Thyroid gland (tissue), 4 donors: Measurements from ENCODE around the gene NYAP1. TPM values are rescaled to one million over a fixed set of nuclear protein-coding genes. Genes with fewer than 3 reads are reported as not detected.
"Not testable (repeated sequence)": the region's sequence is repeated elsewhere in the genome, so short reads cannot be mapped to it uniquely, and the experiment has no call there.

Experiments used
- DNase-seq, 2 donors: peaks; one replicate each; pipeline ENCODE4 v3.0.0-alpha.2; 2019
- H3K27ac ChIP-seq, 3 donors: fragments of 200-600 bp; sonication (generic); 1 replicate in 2 of 3; 2 replicates in 1 of 3; pipeline ENCODE4 v1.5.1; 2016 to 2019; ENCODE audit warnings: mild to moderate bottlenecking in 1 of 3, moderate library complexity in 1 of 3
- H3K27me3 ChIP-seq: fragments of 200-600 bp; sonication (generic); one replicate; pipeline ENCODE4 v1.5.1; 2019
- H3K36me3 ChIP-seq, 2 donors: fragments of 200-600 bp; sonication (generic); one replicate each; pipeline ENCODE4 v1.5.1; 2016 to 2019
- H3K4me1 ChIP-seq, 2 donors: fragments of 200-600 bp; sonication (generic); one replicate each; pipeline ENCODE4 v1.5.1; 2017 to 2019
- H3K4me3 ChIP-seq, 3 donors: fragments of 200-600 bp; sonication (generic); replicated peaks in 1 of 3; 1 replicate in 2 of 3; 2 replicates in 1 of 3; pipeline ENCODE4 v1.5.1; 2016; ENCODE audit warnings: mild to moderate bottlenecking in 1 of 3
- H3K9me3 ChIP-seq: fragments of 200-600 bp; sonication (generic); one replicate; pipeline ENCODE4 v1.5.1; 2017
- POLR2A ChIP-seq, 2 donors: fragments of 450-650 bp; IDR thresholded peaks; one replicate each; pipeline ENCODE4 v1.6.1; 2017; ENCODE audit warnings: antibody characterized with exemption in 2 of 2, mild to moderate bottlenecking in 2 of 2, moderate library complexity in 1 of 2
- whole genome bisulfite sequencing, 2 donors: methylation state at CpG; one replicate each; pipeline ENCODE4 v1.1.5; 2017; 5-methylcytosine and 5-hydroxymethylcytosine counted together
- intact Hi-C: fragments of 100-400 bp; cut with DNase I; formaldehyde crosslinking; loops from one replicate; pipeline ENCODE4 v1.15.1; 2023
- total RNA-seq, 4 donors: library from RNA; depleted of rRNA; stranded (reverse); fragments of >200 nt; gene quantifications; one replicate each; pipeline ENCODE4 v1.2.3, GENCODE V29; 2016
- TF ChIP-seq, protein P1 (sequence below), 6 experiments: fragments of 200-600 bp in 3 of 6; fragments of 450-650 bp in 3 of 6; sonication (generic) in 3 of 6; IDR thresholded peaks; one replicate each; pipeline ENCODE4 v1.5.1; 2016 to 2019; ENCODE audit warnings: antibody characterized with exemption in 6 of 6, mild to moderate bottlenecking in 2 of 6, inconsistent platforms in 1 of 6, moderate library complexity in 1 of 6

Gene NYAP1
- total RNA-seq, 4 donors from 2014 or later = 0.40 to 1.3 (median 1.0) TPM; not detected in 1

- H3K36me3 ChIP-seq, H3K27me3 ChIP-seq, intact Hi-C loops, H3K27ac ChIP-seq, H3K4me1 ChIP-seq, DNase-seq, H3K4me3 ChIP-seq, H3K9me3 ChIP-seq: not testable (repeated sequence)
- 85 to 88% methylated on average over 12 of the region's 12 CpGs for WGBS, 2 donors
Observed at GRCh38 chr7:100528108-100528866, 44.6 kb downstream of the NYAP1 start.

DNA sequence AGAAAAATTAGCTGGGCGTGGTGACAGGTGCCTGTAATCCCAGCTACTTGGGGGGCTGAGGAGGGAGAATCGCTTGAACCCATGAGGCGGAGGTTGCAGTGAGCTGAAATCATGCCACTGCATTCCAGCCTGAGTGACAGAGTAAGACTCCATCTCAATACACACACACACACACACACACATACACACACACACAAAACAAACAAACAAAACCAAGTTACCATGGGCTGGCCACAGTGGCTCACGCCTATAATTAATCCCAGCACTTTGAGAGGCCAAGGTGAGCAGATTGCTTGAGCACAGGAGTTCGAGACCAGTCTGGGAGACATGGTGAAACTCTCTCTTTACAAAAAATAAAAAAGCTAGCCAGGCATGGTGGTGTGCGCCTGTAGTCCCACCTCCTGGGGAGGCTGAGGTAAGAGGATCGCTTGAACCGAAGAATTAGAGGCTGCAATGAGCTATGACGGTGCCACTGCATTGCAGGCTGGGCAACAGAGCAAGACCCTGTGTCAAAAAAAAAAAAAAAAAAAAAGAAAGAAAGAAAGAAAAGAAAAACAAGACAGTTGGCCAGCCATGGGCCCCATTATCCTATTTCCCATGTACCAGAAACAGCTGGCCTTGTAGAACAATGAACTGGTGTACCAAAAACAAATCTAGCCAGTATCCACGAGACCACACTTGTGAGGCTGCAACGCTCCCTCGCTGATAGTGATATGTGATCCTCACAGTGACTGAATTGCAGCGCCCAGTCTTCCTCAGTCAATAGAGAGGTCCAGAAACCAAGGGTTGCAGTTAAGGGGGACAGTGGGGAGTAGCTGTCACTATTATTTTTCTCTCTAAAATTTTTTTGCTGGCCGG lies 48.7 kb downstream of the NYAP1 start:
- Histone ChIP-seq H3K4me3 (no peak overlapping the region), H3K27me3 (no peaks in the 10 kb centered on the region), H3K4me1 (no peaks in the 10 kb centered on the region), H3K9me3 (no peaks in the 10 kb centered on the region), H3K36me3 (no peaks in the 10 kb centered on the region), H3K27ac (no peak overlapping the region)
- intact Hi-C loops = no loop called here
- DNase-seq = no peak
- 85 to 92% methylated on average over 14 of the region's 14 CpGs for WGBS, 2 donors
- TF ChIP-seq, protein P1, sequence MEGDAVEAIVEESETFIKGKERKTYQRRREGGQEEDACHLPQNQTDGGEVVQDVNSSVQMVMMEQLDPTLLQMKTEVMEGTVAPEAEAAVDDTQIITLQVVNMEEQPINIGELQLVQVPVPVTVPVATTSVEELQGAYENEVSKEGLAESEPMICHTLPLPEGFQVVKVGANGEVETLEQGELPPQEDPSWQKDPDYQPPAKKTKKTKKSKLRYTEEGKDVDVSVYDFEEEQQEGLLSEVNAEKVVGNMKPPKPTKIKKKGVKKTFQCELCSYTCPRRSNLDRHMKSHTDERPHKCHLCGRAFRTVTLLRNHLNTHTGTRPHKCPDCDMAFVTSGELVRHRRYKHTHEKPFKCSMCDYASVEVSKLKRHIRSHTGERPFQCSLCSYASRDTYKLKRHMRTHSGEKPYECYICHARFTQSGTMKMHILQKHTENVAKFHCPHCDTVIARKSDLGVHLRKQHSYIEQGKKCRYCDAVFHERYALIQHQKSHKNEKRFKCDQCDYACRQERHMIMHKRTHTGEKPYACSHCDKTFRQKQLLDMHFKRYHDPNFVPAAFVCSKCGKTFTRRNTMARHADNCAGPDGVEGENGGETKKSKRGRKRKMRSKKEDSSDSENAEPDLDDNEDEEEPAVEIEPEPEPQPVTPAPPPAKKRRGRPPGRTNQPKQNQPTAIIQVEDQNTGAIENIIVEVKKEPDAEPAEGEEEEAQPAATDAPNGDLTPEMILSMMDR (IDR thresholded peaks at IDR 0.05) = no peak
- TF ChIP-seq POLR2A (IDR thresholded peaks at IDR 0.05) = no peak

GRCh38 chr7:100535982-100536381 lies 52.3 kb downstream of the NYAP1 start:
- H3K27me3 ChIP-seq, H3K9me3 ChIP-seq, H3K27ac ChIP-seq, intact Hi-C loops, DNase-seq, H3K36me3 ChIP-seq, H3K4me3 ChIP-seq: not testable (repeated sequence)
- peaks cover 8 to 15% of the 10 kb centered on the region in 2 donors for H3K4me1 ChIP-seq
- WGBS, 2 donors = 86 to 89% methylated on average over 9 of the region's 9 CpGs

DNA sequence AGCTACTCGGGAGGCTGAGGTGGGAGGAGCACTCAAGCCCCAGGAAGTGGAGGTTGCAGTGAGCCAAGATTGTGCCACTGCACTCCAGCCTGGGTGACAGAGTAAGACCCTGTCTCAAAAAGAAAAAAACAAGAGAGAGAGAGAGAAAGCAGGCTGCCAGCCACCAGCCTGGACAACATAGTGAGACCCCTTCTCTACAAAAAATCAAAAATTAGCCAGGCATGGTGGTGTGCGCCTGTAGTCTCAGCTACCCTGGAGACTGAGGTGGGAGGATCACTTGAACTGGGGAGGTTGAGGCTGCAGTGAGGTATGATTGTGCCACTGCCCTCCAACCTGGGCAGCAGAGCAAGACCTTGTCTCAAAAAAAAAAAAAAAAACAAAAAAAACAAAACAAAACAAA lies 53.0 kb downstream of the NYAP1 start:
- H3K27me3 ChIP-seq, H3K36me3 ChIP-seq, intact Hi-C loops, H3K27ac ChIP-seq, H3K4me3 ChIP-seq, H3K9me3 ChIP-seq, DNase-seq: not testable (repeated sequence)
- WGBS, 2 donors = 91 to 94% methylated on average over 2 of the region's 2 CpGs
- H3K4me1 ChIP-seq = peaks cover 8 to 15% of the 10 kb centered on the region in 2 donors

- Histone ChIP-seq H3K36me3 (no peaks in the 10 kb centered on the region), H3K4me3 (no peak overlapping the region), H3K4me1 (peaks cover 8 to 17% of the 10 kb centered on the region in 2 donors), H3K27ac (no peak overlapping the region), H3K9me3 (no peaks in the 10 kb centered on the region), H3K27me3 (no peaks in the 10 kb centered on the region)
- TF ChIP-seq POLR2A (IDR thresholded peaks at IDR 0.05) = no peak
- TF ChIP-seq, protein P1 (IDR thresholded peaks at IDR 0.05) = no peak
- DNase-seq = no peak
- intact Hi-C loops = no loop called here
- WGBS, 2 donors = 8 to 10% methylated on average over 8 of the region's 8 CpGs
Observed at GRCh38 chr7:100538348-100538653, 54.6 kb downstream of the NYAP1 start.

DNA sequence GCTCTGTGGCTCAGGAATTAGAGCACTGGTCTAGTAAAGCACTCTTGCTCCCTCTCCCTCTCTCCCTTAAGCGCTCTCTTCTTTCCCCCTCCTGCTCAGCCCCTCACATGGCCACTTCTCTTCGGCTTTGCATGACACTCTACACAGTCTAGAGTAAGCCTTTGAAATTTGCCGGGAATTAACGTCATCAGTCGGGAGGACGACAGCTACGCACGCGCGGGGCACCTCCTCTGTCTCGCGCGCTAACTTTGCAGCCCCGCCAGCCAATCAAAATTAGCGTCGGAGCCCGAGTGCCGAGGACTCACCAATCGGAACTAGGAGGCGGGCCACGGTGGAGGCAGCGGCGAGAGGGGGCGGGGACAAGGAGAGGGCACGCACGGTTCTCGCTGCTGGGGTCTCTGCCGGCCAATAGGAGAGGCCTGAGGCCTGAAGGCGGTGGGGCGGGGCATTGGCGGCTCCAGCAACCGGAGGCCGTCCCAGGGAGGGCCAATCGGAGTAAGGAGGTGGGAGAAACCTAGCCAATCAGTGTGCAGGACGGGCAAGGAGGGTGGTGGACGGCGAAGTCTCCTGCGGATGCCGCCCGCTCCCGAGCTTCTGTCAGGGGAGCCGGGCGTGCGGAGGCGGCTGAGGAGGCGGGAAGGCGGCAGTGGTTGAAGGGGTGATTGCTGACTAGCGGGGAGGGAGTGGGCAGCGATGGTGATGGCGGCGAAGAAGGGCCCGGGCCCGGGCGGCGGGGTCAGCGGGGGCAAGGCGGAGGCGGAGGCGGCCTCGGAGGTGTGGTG lies 55.1 kb downstream of the NYAP1 start, which contains the start of gene AGFG2:
Gene AGFG2, plus strand, starts transcription at position 550 of the 782 bp plus-strand sequence. Its CDS starts 144 bp downstream, at position 694.
- Histone ChIP-seq H3K9me3 (no peaks in the 10 kb centered on the region), H3K36me3 (no peaks in the 10 kb centered on the region), H3K4me3 (peak within 1 kb of the TSS in 2 of 3 donors; percentile 40 to 83), H3K4me1 (peaks cover 11 to 18% of the 10 kb centered on the region in 2 donors), H3K27ac (peak within 1 kb of the TSS in 2 of 3 donors; percentile 50 to 57), H3K27me3 (no peaks in the 10 kb centered on the region)
- TF ChIP-seq, protein P1 (IDR thresholded peaks at IDR 0.05) = no peak
- TF ChIP-seq POLR2A (IDR thresholded peaks at IDR 0.05) = peak in 1 of 2 donors; percentile 93
- WGBS, 2 donors = 0 to 1% methylated on average over 53 to 59 of the region's 60 CpGs
- intact Hi-C loops = no loop called here
- peak; percentile 100 for DNase-seq
